ENCODE results near the gene MFSD6L. TPM values are rescaled to one million over a fixed set of nuclear protein-coding genes. Genes with fewer than 3 reads are reported as not detected.

Gene MFSD6L
- total RNA-seq, 2 experiments from 2014 or later, result 0.22 TPM; not detected in 1

DNA sequence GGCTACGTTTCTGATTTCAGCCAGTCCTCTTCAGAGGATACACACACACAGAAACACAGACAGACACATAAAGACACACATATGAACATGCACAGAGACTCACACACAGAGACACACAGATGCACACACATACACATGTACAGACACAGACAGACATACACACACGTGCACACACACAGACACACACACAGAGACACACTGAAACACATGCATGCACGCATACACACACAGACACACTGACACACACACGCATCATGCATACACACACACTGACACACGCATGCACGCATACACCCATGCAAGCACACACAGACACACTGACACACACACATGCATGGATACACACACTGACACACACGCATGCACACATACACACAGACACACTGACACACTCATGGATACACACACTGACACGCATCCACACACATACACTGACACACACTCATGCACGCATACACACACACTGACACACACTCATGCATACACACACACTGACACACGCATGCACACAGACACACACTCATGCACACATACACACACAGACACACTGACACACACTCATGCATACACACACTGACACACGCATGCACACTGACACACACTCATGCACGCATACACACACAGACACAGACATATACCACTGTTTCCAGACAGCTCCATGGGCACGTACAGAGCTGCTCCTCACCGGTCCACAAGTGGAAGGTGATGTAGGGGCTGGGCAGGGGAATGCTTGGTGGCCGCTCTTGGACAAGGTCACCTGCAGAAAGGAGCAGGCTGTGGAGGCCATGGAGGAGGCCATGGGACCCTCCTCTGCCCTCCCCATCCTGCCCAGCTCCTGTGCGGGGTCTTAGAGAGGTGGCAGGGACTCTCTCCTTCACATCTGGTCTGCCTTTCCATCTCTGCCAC, 30.1 kb upstream of the MFSD6L start:
- H3K27ac Mint-ChIP-seq, result no peak overlapping the region
- H3K9me3 Mint-ChIP-seq, result no peaks in the 10 kb centered on the region
- ATAC-seq (ENCODE audit: poor library complexity) (no peak), DNase-seq (no peak)
- H3K27me3 Mint-ChIP-seq, result no peaks in the 10 kb centered on the region
- ChIA-PET CTCF (no interaction called here), POLR2A (no interaction called here)
- intact Hi-C loops (cut with DNase I, micrococcal nuclease), result no loop called here
- H3K4me1 Mint-ChIP-seq (ENCODE audit: low read depth), result no peaks in the 10 kb centered on the region
- H3K36me3 ChIP-seq (ENCODE audit: insufficient read depth, low read length), result no peaks in the 10 kb centered on the region
- H3K4me1 ChIP-seq (ENCODE audit: insufficient read depth, low read length), result no peaks in the 10 kb centered on the region
- H3K27me3 ChIP-seq (ENCODE audit: control insufficient read depth in 1 of 2, insufficient read depth in 2 of 2, low read length in 2 of 2), result no peaks in the 10 kb centered on the region
- no peak overlapping the region for H3K27ac ChIP-seq (ENCODE audit: low read depth in 1 of 2, low read length in 2 of 2)
- no peak overlapping the region for H3K4me3 Mint-ChIP-seq
- H3K9me3 ChIP-seq (ENCODE audit: control insufficient read depth in 1 of 2, insufficient read depth in 1 of 2, low read length in 2 of 2), result no peaks in the 10 kb centered on the region
- H3K36me3 Mint-ChIP-seq (ENCODE audit: low read depth), result no peaks in the 10 kb centered on the region
- H3K4me3 ChIP-seq (ENCODE audit: low read length), result no peak overlapping the region
- TF ChIP-seq, protein P1, sequence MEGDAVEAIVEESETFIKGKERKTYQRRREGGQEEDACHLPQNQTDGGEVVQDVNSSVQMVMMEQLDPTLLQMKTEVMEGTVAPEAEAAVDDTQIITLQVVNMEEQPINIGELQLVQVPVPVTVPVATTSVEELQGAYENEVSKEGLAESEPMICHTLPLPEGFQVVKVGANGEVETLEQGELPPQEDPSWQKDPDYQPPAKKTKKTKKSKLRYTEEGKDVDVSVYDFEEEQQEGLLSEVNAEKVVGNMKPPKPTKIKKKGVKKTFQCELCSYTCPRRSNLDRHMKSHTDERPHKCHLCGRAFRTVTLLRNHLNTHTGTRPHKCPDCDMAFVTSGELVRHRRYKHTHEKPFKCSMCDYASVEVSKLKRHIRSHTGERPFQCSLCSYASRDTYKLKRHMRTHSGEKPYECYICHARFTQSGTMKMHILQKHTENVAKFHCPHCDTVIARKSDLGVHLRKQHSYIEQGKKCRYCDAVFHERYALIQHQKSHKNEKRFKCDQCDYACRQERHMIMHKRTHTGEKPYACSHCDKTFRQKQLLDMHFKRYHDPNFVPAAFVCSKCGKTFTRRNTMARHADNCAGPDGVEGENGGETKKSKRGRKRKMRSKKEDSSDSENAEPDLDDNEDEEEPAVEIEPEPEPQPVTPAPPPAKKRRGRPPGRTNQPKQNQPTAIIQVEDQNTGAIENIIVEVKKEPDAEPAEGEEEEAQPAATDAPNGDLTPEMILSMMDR (IDR thresholded peaks at IDR 0.05), result no peak

DNA sequence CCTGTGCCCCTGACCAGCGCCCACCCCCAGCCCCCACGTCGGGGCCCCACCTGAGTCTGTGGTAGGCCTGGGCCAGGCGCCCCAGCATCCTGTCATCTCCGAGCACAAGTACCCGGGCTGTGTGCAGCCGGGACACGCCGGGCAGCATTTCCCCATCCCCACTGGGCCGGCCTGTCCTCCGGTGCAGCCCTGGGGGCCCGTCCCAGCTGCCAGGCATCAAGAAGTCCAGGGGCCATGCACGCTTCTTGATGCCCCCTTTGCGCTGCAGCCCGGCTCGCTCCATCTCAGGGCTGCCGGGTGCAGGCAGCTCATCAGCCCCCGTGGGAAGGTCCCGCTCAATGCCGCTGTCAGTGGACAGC, 29.3 kb upstream of the MFSD6L start:
- H3K9me3 ChIP-seq (ENCODE audit: control insufficient read depth in 1 of 2, insufficient read depth in 1 of 2, low read length in 2 of 2), result no peaks in the 10 kb centered on the region
- TF ChIP-seq, protein P1 (IDR thresholded peaks at IDR 0.05), result no peak
- POLR2A ChIA-PET, result no interaction called here
- no peak overlapping the region for H3K4me3 ChIP-seq (ENCODE audit: low read length)
- intact Hi-C loops (cut with DNase I, micrococcal nuclease), result no loop called here
- H3K27ac Mint-ChIP-seq, result no peak overlapping the region
- H3K4me1 Mint-ChIP-seq (ENCODE audit: low read depth), result no peaks in the 10 kb centered on the region
- no peaks in the 10 kb centered on the region for H3K27me3 Mint-ChIP-seq
- DNase-seq (no peak), ATAC-seq (ENCODE audit: poor library complexity) (no peak)
- H3K27ac ChIP-seq (ENCODE audit: low read depth in 1 of 2, low read length in 2 of 2), result no peak overlapping the region
- no peaks in the 10 kb centered on the region for H3K9me3 Mint-ChIP-seq
- CTCF ChIA-PET, result no interaction called here
- no peaks in the 10 kb centered on the region for H3K36me3 Mint-ChIP-seq (ENCODE audit: low read depth)
- H3K4me1 ChIP-seq (ENCODE audit: insufficient read depth, low read length), result no peaks in the 10 kb centered on the region
- H3K36me3 ChIP-seq (ENCODE audit: insufficient read depth, low read length), result no peaks in the 10 kb centered on the region
- H3K27me3 ChIP-seq (ENCODE audit: control insufficient read depth in 1 of 2, insufficient read depth in 2 of 2, low read length in 2 of 2), result no peaks in the 10 kb centered on the region
- H3K4me3 Mint-ChIP-seq, result no peak overlapping the region

DNA sequence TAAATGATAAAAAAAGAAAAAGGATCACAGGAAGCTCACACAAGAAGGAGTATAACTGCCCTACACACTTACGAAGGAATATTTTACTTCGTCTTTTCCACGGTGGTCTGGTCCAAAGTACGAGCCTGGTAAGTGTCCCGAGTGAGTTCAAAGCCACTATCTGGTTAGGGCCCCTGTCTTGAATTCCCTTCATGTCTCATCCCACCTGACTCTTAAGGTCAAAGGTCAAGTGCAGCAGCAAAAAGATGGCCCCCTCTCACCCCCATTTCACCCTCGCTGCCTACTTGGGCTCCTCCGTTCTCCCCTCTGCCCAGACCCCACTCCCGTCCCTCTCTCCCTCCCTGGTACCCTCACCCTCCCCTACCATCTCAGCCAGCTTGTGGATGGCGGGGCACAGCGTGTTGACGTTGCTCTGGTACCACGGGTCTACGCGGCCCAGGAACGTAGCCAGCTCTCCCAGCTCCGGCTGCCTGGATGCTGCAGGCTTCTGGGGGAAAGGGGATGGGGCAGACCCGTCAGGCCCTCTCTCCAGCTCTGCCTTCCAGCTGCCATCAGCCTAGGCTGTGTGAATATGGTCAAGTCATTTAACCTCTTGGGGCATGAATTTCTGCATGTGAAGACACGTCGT, 27.8 kb upstream of the MFSD6L start:
- no peak for ATAC-seq (ENCODE audit: poor library complexity)
- DNase-seq, result no peak
- Histone ChIP-seq H3K4me3 (ENCODE audit: low read length) (no peak overlapping the region), H3K27me3 (ENCODE audit: control insufficient read depth in 1 of 2, insufficient read depth in 2 of 2, low read length in 2 of 2) (no peaks in the 10 kb centered on the region), H3K4me1 (ENCODE audit: insufficient read depth, low read length) (no peaks in the 10 kb centered on the region), H3K36me3 (ENCODE audit: insufficient read depth, low read length) (no peaks in the 10 kb centered on the region), H3K27ac (ENCODE audit: low read depth in 1 of 2, low read length in 2 of 2) (no peak overlapping the region), H3K9me3 (ENCODE audit: control insufficient read depth in 1 of 2, insufficient read depth in 1 of 2, low read length in 2 of 2) (no peaks in the 10 kb centered on the region)
- ChIA-PET POLR2A (no interaction called here), CTCF (no interaction called here)
- Mint-ChIP-seq H3K36me3 (ENCODE audit: low read depth) (no peaks in the 10 kb centered on the region), H3K4me3 (no peak overlapping the region), H3K4me1 (ENCODE audit: low read depth) (no peaks in the 10 kb centered on the region), H3K27me3 (no peaks in the 10 kb centered on the region), H3K9me3 (no peaks in the 10 kb centered on the region), H3K27ac (no peak overlapping the region)
- TF ChIP-seq, protein P1 (IDR thresholded peaks at IDR 0.05), result no peak
- intact Hi-C loops (cut with DNase I, micrococcal nuclease), result no loop called here
